Stimulated activated CD8-positive, alpha-beta memory T cell treated with anti-CD3 and anti-CD28 coated beads, Interleukin-2, amount 100 ng/mL, for 1 hour (primary cell): Measurements from ENCODE around the gene GALNT11.
"Not testable (repeated sequence)": the region's sequence is repeated elsewhere in the genome, so short reads cannot be mapped to it uniquely, and the experiment has no call there.

Source experiments
- DNase-seq, 2 donors: peaks; one replicate each; pipeline ENCODE4 v3.0.0-alpha.2; 2020; ENCODE audit warnings: low read depth in 2 of 2

The GALNT11 gene

GRCh38 chr7:152027491-152028365, 2.3 kb downstream of the GALNT11 start:
- DNase-seq = peak in 1 of 2 donors; percentile 3

DNA sequence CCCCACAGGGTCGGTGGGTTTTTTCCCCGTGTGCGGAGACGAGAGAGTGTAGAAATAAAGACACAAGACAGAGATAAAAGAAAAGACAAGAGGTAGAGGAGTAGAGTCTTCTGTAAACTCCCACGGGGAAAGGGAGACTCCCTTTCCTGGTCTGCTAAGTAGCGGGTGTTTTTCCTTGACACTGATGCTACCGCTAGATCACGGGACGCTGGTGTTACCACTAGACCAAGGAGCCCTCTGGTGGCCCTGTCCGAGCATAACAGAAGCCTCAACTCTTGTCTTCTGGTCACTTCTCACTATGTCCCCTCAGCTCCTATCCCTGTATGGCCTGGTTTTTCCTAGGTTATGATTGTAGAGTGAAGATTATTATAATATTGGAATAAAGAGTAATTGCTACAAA, 4.6 kb downstream of the GALNT11 start:
- not testable (repeated sequence) for DNase-seq

DNA sequence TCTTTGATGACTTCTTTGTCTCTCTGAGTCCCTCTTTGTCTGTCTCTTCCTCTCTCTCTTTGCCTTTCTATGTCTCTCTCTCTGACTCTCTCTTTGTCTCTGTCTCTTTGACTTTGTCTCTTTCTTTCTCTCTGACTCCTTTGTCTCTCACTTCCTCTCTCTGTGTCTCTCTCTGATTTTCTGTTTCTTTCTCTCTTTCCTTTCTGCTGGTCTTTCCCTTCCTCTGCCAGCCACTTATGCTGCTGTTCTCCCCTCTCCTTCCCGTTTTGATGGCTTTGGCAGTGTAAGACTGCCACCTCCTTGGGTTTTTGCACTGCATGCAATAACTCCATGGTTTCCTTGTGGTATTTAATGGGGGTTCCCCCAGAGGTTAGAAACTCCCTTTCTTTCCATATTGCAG, 5.2 kb downstream of the GALNT11 start:
- DNase-seq = not testable (repeated sequence)

DNA sequence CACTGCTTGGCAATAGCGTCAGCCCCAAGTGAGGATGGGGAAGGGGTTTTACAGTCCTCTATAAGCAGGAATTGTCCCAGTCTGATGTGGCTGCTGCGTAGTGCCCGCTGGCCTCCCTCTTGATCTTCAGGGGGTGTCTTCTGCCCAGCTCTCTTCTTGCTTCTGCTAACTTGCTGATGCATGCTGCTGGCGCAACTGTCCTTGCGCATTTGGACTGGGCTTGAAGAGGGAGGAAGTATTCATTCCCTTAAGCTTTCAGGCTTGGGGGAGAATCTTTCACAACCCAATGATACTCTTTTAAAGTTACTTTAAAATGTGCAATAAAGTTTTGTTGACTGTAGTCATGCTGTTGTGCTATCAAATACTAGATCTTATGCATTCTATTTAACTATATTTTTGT, 10.3 kb downstream of the GALNT11 start:
- no peak for DNase-seq

GRCh38 chr7:152038410-152038809, 12.9 kb downstream of the GALNT11 start:
- not testable (repeated sequence) for DNase-seq

DNA sequence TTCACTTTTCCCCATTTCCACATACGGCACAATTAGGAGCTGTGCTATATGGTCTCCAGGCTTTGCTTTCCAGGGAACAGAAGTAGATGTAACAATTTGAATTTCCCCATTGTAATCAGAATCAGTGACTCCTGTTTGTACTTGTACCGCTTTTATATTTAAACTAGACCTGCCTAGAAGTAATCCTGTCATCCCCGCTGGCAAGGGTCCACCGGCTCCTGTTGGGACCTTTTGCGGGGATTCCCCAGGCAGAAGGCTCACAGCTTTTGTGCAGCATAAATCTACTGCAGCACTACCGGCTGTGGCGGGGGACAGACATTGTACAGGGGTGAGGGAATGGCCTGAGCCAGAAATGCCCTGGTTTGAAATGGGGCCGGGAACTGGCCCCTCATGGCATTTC, 17.6 kb downstream of the GALNT11 start:
- DNase-seq = not testable (repeated sequence)

DNA sequence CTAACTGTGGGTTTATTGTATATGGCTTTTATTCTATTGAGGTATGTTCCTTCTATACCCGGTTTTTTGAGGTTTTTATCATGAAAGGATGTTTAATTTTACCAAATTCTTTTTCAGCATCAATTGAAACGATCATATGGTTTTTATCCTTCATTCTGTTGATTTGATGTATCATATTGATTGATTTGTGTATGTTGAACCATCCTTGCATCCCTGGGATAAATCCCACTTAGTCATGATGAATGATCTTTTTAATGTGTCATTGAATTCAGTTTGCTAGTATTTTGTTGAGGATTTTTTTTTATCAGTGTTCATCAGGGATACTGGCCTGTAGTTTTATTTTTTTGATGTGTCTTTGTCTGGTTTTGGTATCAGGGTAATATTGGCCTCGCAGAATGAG, 19.4 kb downstream of the GALNT11 start:
- not testable (repeated sequence) for DNase-seq

- no peak for DNase-seq
Measured at GRCh38 chr7:152046531-152046930, 21.1 kb downstream of the GALNT11 start.

DNA sequence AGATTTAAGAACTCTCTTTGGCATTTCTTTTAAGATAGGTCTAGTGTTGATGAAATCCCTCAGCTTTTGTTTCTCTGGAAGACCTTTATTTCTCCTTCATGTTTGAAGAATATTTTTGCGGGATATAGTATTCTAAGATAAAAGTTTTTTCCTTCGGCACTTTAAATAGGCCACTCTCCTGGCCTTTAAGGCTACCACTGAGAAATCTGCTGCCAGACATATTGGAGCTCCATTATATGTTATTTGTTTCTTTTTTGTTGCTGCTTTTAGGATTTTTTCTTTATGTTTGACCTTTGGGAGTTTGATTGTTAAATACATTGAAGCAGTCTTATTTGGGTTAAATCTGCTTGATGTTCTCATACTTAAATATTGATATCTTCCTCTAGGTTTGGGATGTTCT, 22.6 kb downstream of the GALNT11 start:
- no peak for DNase-seq

DNA sequence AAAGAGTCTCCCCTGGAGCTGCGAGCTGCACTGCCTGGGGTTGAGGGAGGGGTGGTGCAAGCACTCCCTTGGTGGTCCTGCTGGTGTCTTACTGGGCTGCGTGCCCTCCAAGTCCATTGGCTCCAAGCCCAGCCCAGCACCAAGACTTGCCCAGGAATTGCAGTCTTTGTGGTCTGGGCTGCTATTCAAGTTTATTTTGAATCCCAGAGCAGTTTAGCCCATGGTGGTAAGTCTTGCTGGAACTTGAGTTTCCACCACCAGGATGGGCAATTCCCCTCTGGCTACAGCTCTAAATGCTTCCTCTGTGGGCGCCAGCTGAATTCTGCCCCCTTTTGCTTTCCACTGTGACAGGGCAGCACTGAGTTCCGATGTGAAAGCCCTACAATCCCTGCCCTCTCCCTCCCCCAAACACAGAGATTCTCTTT, 25.1 kb downstream of the GALNT11 start:
- no peak for DNase-seq

GRCh38 chr7:152051968-152052367, 26.5 kb downstream of the GALNT11 start:
- DNase-seq = no peak

- no peak for DNase-seq
Measured at GRCh38 chr7:152052771-152053170, 27.3 kb downstream of the GALNT11 start.

GRCh38 chr7:152054367-152055230, 29.1 kb downstream of the GALNT11 start:
- no peak for DNase-seq

DNA sequence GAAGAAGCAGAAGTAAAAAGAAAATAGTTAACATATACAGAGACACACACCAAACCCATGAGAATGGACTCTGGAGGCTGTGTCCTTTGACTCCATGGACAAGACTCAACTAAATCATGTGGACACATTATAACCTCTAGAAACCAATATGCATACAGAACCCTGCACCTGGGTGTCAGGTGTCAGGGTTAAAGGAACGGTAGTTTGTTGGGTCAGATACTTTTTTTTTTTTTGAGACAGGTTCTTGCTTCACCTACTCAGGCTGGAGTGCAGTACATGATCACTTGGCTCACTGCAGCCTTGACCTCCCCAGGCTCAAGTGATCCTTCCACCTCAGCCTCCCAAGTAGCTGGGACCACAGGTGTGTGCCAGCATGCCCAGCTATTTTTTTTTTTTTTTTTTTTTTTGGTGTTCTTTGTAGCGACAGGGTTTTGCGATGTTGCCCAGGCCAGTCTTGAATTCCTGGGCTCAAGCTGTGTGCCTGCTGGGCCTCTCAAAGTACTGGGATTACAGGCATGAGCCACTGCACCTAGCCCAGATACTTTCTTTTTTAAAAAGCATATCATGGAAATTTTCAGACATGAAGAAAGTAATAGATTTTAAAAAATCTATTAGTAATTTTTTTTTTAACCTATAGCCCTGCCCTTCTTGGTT, 31.3 kb downstream of the GALNT11 start:
- DNase-seq = no peak

DNA sequence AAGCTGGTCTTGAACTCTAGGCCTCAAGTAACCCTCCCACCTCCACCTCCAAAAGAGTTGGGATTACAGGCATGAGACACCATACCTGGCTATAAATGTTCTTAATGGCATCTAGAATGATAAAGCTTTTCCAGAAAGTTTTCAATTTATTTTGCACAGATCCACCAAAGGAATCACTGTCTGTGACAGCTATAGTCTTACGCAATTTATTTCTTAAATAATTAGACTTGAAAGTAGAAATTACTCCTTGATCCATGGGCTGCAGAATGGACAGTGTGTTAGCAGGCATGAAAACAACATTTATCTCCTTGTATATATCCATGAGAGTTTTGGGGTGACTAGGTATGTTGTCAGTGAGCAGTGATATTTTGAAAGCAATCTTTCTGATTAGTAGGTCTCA, 33.8 kb downstream of the GALNT11 start:
- DNase-seq = no peak

DNA sequence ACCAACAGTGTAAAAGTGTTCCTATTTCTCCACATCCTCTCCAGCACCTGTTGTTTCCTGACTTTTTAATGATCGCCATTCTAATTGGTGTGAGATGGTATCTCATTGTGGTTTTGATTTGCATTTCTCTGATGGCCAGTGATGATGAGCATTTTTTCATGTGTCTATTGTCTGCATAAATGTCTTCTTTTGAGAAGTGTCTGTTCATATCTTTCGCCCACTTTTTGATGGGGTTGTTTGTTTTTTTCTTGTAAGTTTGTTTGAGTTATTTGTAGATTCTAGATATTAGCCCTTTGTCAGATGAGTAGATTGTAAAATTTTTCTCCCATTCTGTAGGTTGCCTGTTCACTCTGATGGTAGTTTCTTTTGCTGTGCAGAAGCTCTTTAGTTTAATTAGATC, 35.6 kb downstream of the GALNT11 start:
- not testable (repeated sequence) for DNase-seq

- not testable (repeated sequence) for DNase-seq
Measured at GRCh38 chr7:152063192-152063591, 37.7 kb downstream of the GALNT11 start.

GRCh38 chr7:152063821-152064220, 38.3 kb downstream of the GALNT11 start:
- not testable (repeated sequence) for DNase-seq

DNA sequence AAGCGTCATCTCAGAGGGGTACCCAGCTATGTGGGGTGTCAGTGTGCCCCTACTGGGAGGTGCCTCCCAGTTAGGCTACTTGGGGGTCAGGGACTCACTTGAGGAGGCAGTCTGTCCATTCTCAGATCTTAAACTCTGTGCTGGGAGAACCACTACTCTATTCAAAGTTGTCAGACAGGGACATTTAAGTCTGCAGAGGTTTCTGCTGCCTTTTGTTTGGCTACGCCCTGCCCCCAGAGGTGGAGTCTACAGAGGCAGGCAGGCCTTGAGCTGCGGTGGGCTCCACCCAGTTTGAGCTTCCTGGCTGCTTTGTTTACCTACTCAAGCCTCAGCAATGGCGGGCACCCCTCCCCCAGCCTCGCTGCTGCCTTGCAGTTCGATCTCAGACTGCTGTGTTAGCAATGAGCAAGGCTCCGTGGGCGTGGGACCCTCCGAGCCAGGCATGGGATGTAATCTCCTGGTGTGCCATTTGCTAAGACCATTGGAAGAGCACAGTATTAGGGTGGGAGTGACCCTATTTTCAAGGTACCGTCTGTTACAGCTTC, 40.4 kb downstream of the GALNT11 start:
- DNase-seq = not testable (repeated sequence)

- no peak for DNase-seq
Measured at GRCh38 chr7:152072421-152072820, 46.9 kb downstream of the GALNT11 start.

DNA sequence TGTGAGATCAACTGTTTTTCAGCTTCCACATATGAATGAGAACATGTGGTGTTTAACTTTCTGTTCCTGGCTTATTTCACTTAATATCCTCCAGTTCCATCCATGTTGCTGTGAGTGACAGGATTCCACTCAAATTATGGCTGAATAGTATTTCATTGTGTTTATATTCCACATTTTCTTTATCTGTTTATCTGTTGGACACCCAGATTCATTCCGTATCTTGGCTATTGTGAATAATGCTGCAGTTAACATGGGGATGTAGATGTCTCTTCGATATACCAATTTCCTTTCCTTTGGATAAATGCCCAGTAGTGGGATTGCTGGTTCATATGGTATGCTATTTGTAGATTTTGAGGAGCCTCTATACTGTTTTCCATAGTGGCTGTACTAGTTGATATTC, 47.9 kb downstream of the GALNT11 start:
- DNase-seq = no peak

DNA sequence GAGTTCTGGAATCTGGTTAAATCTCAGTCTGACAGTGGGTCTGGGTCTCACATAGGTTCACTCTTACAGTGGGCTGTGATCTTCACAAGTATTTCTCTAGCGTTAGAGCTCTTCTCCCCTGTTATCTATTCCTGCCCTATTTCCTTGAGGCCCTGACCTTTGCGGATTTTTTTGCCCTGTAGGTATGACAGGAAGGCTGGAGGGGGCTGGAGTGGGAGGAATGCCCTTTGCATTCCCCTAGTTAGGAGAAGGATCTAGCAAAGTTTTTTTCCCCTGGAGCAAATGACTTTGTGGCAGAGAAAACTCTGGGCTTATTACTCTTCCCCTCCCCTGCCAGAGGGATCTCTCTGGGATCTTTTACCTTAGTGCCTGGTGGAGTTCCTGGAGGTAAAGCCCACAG, 49.2 kb downstream of the GALNT11 start:
- DNase-seq = no peak
